Fibroblast of mammary gland (primary cell): Measurements from ENCODE around the gene IL4R.
"Not testable (repeated sequence)": the region's sequence is repeated elsewhere in the genome, so short reads cannot be mapped to it uniquely, and the experiment has no call there.

ENCODE experiments used
- DNase-seq: peaks from one replicate; pipeline ENCODE4 v3.0.0-alpha.2; 2010; ENCODE audit warnings: low read depth
- H3K4me3 ChIP-seq: 2 replicates; pipeline ENCODE4 v1.5.1; 2011; ENCODE audit warnings: low read depth, mild to moderate bottlenecking, low read length, moderate library complexity; ENCODE audit not compliant: control insufficient read depth
- TF ChIP-seq, protein P1 (sequence below): conservative IDR thresholded peaks from 2 replicates; pipeline ENCODE4 v1.5.1; 2011; ENCODE audit warnings: low read depth, low read length, inconsistent platforms; ENCODE audit not compliant: control insufficient read depth, insufficient read depth

The IL4R gene

DNA sequence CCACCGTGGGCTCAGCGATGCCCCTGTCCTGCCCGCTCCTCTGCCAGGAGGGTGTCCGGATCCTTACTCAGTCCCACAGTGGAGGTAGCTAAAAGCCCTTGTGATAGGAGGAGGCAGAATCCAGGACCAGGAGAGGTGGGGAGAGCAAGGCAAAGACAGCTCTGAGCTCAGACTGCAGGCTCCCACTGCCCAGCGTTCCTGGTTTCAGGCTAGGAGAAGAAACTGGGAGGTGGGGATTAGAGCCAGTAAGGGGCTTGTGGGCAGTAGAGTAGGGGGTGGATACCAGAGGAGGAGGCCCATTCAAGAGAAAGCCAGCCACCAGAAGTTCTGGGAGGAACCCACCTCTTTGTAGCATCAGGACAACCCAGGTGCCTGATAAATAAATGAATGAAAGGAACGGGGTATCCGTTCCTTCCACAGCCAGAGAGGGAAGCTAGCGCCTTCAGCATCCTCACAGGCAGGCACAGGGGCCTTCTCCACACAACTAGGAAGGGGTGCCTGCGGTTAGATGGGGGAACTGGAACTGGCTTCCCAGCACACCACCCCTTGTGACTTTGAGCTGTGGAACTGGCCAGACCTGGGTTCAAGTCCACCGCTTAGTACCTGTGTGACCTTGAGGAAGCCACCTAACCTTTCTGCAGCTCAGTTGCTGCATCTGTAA, 90.5 kb downstream of the IL4R start:
- H3K4me3 ChIP-seq: no peak overlapping the region
- TF ChIP-seq, protein P1, sequence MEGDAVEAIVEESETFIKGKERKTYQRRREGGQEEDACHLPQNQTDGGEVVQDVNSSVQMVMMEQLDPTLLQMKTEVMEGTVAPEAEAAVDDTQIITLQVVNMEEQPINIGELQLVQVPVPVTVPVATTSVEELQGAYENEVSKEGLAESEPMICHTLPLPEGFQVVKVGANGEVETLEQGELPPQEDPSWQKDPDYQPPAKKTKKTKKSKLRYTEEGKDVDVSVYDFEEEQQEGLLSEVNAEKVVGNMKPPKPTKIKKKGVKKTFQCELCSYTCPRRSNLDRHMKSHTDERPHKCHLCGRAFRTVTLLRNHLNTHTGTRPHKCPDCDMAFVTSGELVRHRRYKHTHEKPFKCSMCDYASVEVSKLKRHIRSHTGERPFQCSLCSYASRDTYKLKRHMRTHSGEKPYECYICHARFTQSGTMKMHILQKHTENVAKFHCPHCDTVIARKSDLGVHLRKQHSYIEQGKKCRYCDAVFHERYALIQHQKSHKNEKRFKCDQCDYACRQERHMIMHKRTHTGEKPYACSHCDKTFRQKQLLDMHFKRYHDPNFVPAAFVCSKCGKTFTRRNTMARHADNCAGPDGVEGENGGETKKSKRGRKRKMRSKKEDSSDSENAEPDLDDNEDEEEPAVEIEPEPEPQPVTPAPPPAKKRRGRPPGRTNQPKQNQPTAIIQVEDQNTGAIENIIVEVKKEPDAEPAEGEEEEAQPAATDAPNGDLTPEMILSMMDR: no peak
- DNase-seq: no peak

DNA sequence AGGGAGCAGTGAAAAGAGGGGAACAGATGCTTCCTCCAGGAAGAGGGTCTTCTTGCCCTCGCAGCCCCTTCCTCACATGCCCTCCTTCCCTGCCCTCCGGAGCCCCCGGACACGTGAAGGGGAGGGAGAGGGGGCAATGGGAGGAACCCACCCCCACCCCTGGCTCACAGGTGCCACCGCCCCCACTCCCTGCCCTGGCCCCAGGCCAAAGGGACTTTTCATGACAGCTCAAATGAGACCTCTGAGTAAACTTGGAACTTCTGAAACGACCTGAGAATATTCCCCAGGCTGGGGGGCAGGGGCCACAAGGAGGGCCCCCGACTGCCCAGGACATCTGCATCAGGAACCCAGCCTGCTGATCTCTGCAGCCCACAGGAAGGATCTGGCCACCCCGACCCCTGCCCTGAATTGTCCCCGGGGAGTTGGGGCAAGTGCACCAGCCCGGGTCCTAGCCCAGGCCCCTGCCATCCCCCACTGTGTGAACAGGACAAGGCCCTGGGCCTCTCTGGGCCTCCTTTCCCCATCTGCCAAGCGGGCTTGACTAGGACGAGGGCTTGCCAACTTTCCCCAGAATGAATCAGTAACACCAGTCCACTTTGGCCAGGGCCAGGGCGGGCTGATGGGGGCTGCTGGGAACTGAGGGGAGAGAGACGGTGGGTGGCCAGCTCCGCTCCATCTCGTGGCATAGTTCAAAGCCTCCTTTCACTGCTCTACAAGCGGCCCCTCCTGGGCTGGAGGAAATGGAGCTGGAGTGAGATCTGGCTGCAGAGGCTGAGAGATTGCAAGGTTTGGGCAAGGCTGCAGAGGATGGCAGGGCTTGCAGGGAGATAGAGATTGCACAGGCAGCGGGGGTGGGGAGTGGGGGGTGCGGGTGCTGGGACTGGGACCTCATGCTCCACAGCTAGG, 92.0 kb downstream of the IL4R start:
- peak; percentile 26 for DNase-seq
- TF ChIP-seq, protein P1: no peak
- H3K4me3 ChIP-seq: no peak overlapping the region

DNA sequence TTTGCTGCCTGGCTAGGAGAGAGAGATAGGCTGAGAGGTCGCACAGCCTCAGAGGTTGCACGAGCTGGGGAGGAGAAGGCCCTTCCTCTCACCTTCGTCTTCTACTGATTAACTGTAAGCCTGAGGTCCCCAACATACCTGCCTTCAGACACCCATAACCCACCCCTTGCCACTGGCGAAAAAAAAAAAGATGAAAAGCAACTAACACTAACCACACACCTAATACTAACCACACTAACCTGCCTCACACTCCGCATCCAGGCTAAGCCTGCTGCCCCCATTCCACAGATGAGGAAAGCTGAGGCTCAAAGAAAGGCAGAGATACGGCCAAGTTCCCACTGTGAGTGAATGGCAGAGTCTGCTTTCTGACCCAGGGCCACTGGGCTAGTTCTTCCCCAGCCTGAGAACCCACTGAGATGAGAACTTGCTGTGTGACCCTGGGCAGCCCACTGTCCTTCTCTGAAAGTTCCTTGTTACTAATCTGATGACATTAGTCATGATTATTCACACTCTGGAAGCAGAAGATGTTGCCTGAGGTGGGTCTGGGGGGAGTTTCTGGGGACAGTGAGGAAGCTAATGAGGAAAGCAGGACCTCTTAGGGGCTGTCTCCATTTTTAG, 92.8 kb downstream of the IL4R start:
- H3K4me3 ChIP-seq: no peak overlapping the region
- TF ChIP-seq, protein P1: no peak
- no peak for DNase-seq

DNA sequence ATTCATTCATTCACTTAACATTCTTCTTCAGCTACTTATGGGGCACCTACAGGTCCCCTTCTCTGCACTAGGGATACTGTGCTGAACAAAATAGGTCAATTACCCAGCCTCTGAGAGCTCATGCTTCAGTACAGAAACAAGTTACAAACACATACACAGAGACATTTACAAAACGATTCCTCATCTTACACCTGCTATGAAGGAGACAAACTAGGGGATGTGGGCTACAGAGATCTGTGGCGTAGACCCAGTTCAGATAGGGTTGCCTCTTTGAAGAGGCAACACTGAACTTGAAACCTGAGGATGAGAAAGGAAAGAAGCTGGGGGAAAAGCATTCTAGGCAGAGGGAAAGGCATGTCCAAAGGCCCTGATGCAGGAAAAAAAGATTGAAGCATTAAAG, 93.4 kb downstream of the IL4R start:
- TF ChIP-seq, protein P1: no peak
- DNase-seq: no peak
- H3K4me3 ChIP-seq: no peak overlapping the region

DNA sequence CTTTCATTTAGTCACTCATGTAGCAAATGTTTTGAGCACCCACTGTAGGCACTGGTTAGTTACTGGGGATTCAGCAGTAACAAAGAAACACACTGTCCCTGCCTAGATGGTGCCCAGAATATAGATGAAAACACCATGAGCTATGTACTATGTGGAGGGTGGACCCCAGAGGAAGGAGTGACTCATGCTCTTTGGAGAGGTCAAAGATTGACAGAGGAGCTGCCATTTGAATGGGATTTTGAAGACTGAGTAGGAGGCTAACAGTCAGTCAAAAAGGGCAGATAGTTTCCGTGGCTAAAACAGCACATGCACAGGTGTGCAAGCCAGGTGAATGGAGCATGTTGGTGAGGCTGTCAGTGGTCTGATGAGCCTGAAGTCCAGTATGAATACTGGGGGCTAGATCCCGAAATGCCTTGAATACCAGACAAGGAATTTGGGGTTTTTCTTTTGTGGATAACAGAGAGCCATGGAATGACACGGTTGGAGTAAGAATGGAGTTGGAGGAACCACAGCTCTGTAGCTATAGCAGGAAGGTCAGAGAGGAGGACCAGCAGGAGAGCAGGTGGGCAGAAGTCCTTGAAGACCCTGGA, 94.3 kb downstream of the IL4R start:
- no peak overlapping the region for H3K4me3 ChIP-seq
- DNase-seq: peak; percentile 47
- TF ChIP-seq, protein P1: no peak

DNA sequence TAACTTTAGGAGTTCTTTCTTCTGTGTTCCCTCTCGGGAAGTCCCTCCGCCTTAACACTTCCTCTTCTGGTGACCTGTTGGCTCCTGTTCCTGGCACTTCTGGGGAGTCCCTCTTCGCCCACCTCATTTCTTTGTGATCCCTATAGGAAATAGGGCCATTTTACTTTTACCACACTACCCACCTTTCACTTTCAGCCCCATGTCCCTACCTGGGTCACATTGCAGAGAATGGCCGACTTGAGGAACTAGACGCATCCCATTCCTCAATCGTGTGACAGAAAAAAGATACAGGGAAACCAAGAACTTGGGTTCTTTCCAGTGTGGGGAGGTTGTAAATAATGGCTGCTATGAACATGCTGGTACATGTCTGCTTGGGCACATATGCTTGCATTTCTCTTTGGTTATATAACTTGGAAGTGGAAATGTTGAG, 94.8 kb downstream of the IL4R start:
- TF ChIP-seq, protein P1: no peak
- no peak overlapping the region for H3K4me3 ChIP-seq
- DNase-seq: no peak

DNA sequence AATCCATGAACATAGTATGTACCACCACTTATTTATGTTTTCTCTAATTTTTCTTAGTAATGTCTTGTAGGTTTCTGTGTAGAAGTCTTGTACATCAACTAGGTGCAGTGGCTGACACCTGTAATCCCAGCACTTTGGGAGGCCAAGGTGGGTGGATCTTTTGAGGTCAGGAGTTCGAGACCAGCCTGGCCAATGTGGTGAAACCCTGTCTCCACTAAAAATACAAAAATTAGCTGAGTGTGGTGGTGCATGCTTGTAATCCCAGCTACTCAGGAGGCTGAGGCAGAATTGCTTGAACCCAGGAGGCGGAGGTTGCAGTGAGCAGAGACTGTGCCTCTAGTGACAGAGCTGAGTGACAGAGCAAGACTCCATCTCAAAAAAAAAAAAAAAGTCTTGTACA, 96.2 kb downstream of the IL4R start:
- not testable (repeated sequence) for DNase-seq, H3K4me3 ChIP-seq
